Measurements from ENCODE around the gene SLC25A33.

Gene SLC25A33

GRCh38 chr1:9520411-9520810 is 18.9 kb upstream of the SLC25A33 start:
- in situ Hi-C loops (cut with MboI; ENCODE audit: low sequenced_read_pairs) = no loop called here
- no peaks in the 10 kb centered on the region for H3K4me1 ChIP-seq
- H3K27me3 ChIP-seq (ENCODE audit: low read depth) = no peaks in the 10 kb centered on the region
- no peaks in the 10 kb centered on the region for H3K9me3 ChIP-seq
- no peaks in the 10 kb centered on the region for H3K36me3 ChIP-seq (replicated peaks)
- DNase-seq (ENCODE audit: low spot score in 2 of 2) = no peak
- H3K4me3 ChIP-seq = no peak overlapping the region

GRCh38 chr1:9529190-9529589 is 10.1 kb upstream of the SLC25A33 start:
- H3K4me3 ChIP-seq = no peak overlapping the region
- in situ Hi-C loops (cut with MboI; ENCODE audit: low sequenced_read_pairs) = no loop called here
- H3K36me3 ChIP-seq (replicated peaks) = no peaks in the 10 kb centered on the region
- DNase-seq (ENCODE audit: low spot score in 2 of 2) = no peak
- no peaks in the 10 kb centered on the region for H3K27me3 ChIP-seq (ENCODE audit: low read depth)
- H3K9me3 ChIP-seq = no peaks in the 10 kb centered on the region
- no peaks in the 10 kb centered on the region for H3K4me1 ChIP-seq

- H3K4me1 ChIP-seq = no peaks in the 10 kb centered on the region
- H3K9me3 ChIP-seq = no peaks in the 10 kb centered on the region
- DNase-seq (ENCODE audit: low spot score in 2 of 2) = no peak
- no peak overlapping the region for H3K4me3 ChIP-seq
- in situ Hi-C loops (cut with MboI; ENCODE audit: low sequenced_read_pairs) = no loop called here
- H3K36me3 ChIP-seq (replicated peaks) = no peaks in the 10 kb centered on the region
- H3K27me3 ChIP-seq (ENCODE audit: low read depth) = no peaks in the 10 kb centered on the region
Observed at GRCh38 chr1:9530320-9530719, 8.9 kb upstream of the SLC25A33 start.

- peaks cover 5% of the 10 kb centered on the region for H3K4me1 ChIP-seq
Observed at GRCh38 chr1:9534953-9535352, 4.3 kb upstream of the SLC25A33 start.

GRCh38 chr1:9536301-9536700 is 3.0 kb upstream of the SLC25A33 start:
- DNase-seq (ENCODE audit: low spot score in 2 of 2) = no peak
- H3K36me3 ChIP-seq (replicated peaks) = peaks cover 3% of the 10 kb centered on the region; the same call in 1 of the 2 replicates
- H3K4me3 ChIP-seq = no peak overlapping the region
- H3K9me3 ChIP-seq = no peaks in the 10 kb centered on the region
- H3K4me1 ChIP-seq = peaks cover 5% of the 10 kb centered on the region
- H3K27me3 ChIP-seq (ENCODE audit: low read depth) = no peaks in the 10 kb centered on the region
- in situ Hi-C loops (cut with MboI; ENCODE audit: low sequenced_read_pairs) = no loop called here

More at GRCh38 chr1:9534953-9535352, 4.3 kb upstream of the SLC25A33 start:
- no peak overlapping the region for H3K4me3 ChIP-seq
- no peaks in the 10 kb centered on the region for H3K27me3 ChIP-seq (ENCODE audit: low read depth)
- in situ Hi-C loops (cut with MboI; ENCODE audit: low sequenced_read_pairs) = no loop called here
- no peak for DNase-seq (ENCODE audit: low spot score in 2 of 2)
- peaks cover 3% of the 10 kb centered on the region; the same call in 1 of the 2 replicates for H3K36me3 ChIP-seq (replicated peaks)
- no peaks in the 10 kb centered on the region for H3K9me3 ChIP-seq

GRCh38 chr1:9537863-9538668 is 1.2 kb upstream of the SLC25A33 start:
- Histone ChIP-seq H3K27me3 (ENCODE audit: low read depth) (no peaks in the 10 kb centered on the region), H3K4me3 (no peak overlapping the region), H3K9me3 (no peaks in the 10 kb centered on the region), H3K4me1 (peaks cover 14% of the 10 kb centered on the region), H3K36me3 (replicated peaks) (peaks cover 13% of the 10 kb centered on the region; the same call in 1 of the 2 replicates)
- no peak for DNase-seq (ENCODE audit: low spot score in 2 of 2)
- in situ Hi-C loops (cut with MboI; ENCODE audit: low sequenced_read_pairs) = no loop called here

- H3K27me3 ChIP-seq (ENCODE audit: low read depth) = no peaks in the 10 kb centered on the region
- H3K4me1 ChIP-seq = peaks cover 14% of the 10 kb centered on the region
- no peak overlapping the region for H3K4me3 ChIP-seq
- peaks cover 13% of the 10 kb centered on the region; the same call in 1 of the 2 replicates for H3K36me3 ChIP-seq (replicated peaks)
- DNase-seq (ENCODE audit: low spot score in 2 of 2) = peak in 1 of 2 experiments; percentile 48
- no peaks in the 10 kb centered on the region for H3K9me3 ChIP-seq
- in situ Hi-C loops (cut with MboI; ENCODE audit: low sequenced_read_pairs) = no loop called here
Observed at GRCh38 chr1:9538669-9539164, 548 bp upstream of the SLC25A33 start.

- in situ Hi-C loops (cut with MboI; ENCODE audit: low sequenced_read_pairs) = no loop called here
Observed at GRCh38 chr1:9539829-9540550, 725 bp downstream of the SLC25A33 start.

GRCh38 chr1:9542430-9542829 is 3.2 kb downstream of the SLC25A33 start:
- Histone ChIP-seq H3K9me3 (no peaks in the 10 kb centered on the region), H3K27me3 (ENCODE audit: low read depth) (no peaks in the 10 kb centered on the region), H3K4me3 (no peak overlapping the region), H3K36me3 (replicated peaks) (peaks cover 16% of the 10 kb centered on the region; the same call in 1 of the 2 replicates), H3K4me1 (peaks cover 14% of the 10 kb centered on the region)
- peak; percentile 20 to 61 for DNase-seq (ENCODE audit: low spot score in 2 of 2)
- in situ Hi-C loops (cut with MboI; ENCODE audit: low sequenced_read_pairs) = no loop called here

More at GRCh38 chr1:9539829-9540550, 725 bp downstream of the SLC25A33 start:
- Histone ChIP-seq H3K27me3 (ENCODE audit: low read depth) (no peaks in the 10 kb centered on the region), H3K4me1 (peaks cover 14% of the 10 kb centered on the region), H3K4me3 (peak overlapping the region; percentile 88), H3K9me3 (no peaks in the 10 kb centered on the region), H3K36me3 (replicated peaks) (peaks cover 16% of the 10 kb centered on the region; the same call in 1 of the 2 replicates)
- peak in 1 of 2 experiments; percentile 51 for DNase-seq (ENCODE audit: low spot score in 2 of 2)

GRCh38 chr1:9544926-9545325 is 5.7 kb downstream of the SLC25A33 start:
- Histone ChIP-seq H3K9me3 (no peaks in the 10 kb centered on the region), H3K27me3 (ENCODE audit: low read depth) (no peaks in the 10 kb centered on the region), H3K36me3 (replicated peaks) (peaks cover 16% of the 10 kb centered on the region; the same call in 1 of the 2 replicates), H3K4me1 (peaks cover 9% of the 10 kb centered on the region), H3K4me3 (no peak overlapping the region)
- in situ Hi-C loops (cut with MboI; ENCODE audit: low sequenced_read_pairs) = no loop called here
- DNase-seq (ENCODE audit: low spot score in 2 of 2) = no peak

- H3K36me3 ChIP-seq (replicated peaks) = peaks cover 25% of the 10 kb centered on the region
- H3K27me3 ChIP-seq (ENCODE audit: low read depth) = no peaks in the 10 kb centered on the region
- in situ Hi-C loops (cut with MboI; ENCODE audit: low sequenced_read_pairs) = no loop called here
- H3K4me3 ChIP-seq = no peak overlapping the region
- no peaks in the 10 kb centered on the region for H3K9me3 ChIP-seq
- no peaks in the 10 kb centered on the region for H3K4me1 ChIP-seq
- no peak for DNase-seq (ENCODE audit: low spot score in 2 of 2)
Observed at GRCh38 chr1:9549955-9550546, 10.8 kb downstream of the SLC25A33 start.

- H3K4me1 ChIP-seq = no peaks in the 10 kb centered on the region
- H3K36me3 ChIP-seq (replicated peaks) = peaks cover 44% of the 10 kb centered on the region
- no peaks in the 10 kb centered on the region for H3K27me3 ChIP-seq (ENCODE audit: low read depth)
- in situ Hi-C loops (cut with MboI; ENCODE audit: low sequenced_read_pairs) = no loop called here
- H3K4me3 ChIP-seq = no peak overlapping the region
- H3K9me3 ChIP-seq = no peaks in the 10 kb centered on the region
- DNase-seq (ENCODE audit: low spot score in 2 of 2) = no peak
Observed at GRCh38 chr1:9551984-9552383, 12.7 kb downstream of the SLC25A33 start.

GRCh38 chr1:9553736-9554144 is 14.5 kb downstream of the SLC25A33 start:
- Histone ChIP-seq H3K9me3 (no peaks in the 10 kb centered on the region), H3K36me3 (replicated peaks) (peaks cover 58% of the 10 kb centered on the region), H3K4me3 (no peak overlapping the region), H3K4me1 (peaks cover 15% of the 10 kb centered on the region), H3K27me3 (ENCODE audit: low read depth) (no peaks in the 10 kb centered on the region)
- in situ Hi-C loops (cut with MboI; ENCODE audit: low sequenced_read_pairs) = no loop called here
- DNase-seq (ENCODE audit: low spot score in 2 of 2) = no peak
